Panc1 (cell line): ENCODE results near the gene DPP4.

Experiments used
- CTCF ChIP-seq: fragments of 450-650 bp; IDR thresholded peaks from 2 replicates; pipeline ENCODE4 v1.5.1; 2017; ENCODE audit warnings: mild to moderate bottlenecking
- POLR2AphosphoS5 ChIP-seq: IDR thresholded peaks from 2 replicates; pipeline ENCODE4 v1.6.1; 2012; ENCODE audit warnings: mild to moderate bottlenecking, low read depth, low read length, moderate library complexity
- REST ChIP-seq, 2 experiments: IDR thresholded peaks; 2 replicates each; pipeline ENCODE4 v1.6.1; 2011 to 2012; ENCODE audit warnings: low read depth in 2 of 2, control low read depth in 1 of 2, low read length in 1 of 2, mild to moderate bottlenecking in 1 of 2, moderate library complexity in 1 of 2; ENCODE audit not compliant: insufficient read depth in 1 of 2
- SIN3A ChIP-seq: IDR thresholded peaks from 2 replicates; pipeline ENCODE4 v1.6.1; 2012; ENCODE audit warnings: low read depth, mild to moderate bottlenecking, low read length, moderate library complexity, borderline replicate concordance; ENCODE audit not compliant: insufficient read depth

GRCh38 chr2:162073888-162074631, at the start of gene DPP4:
- TF ChIP-seq CTCF (no peak), SIN3A (no peak), REST (IDR thresholded peaks at IDR 0.05; ENCODE audit: insufficient read depth in 1 of 2, low read depth in 2 of 2, low read length in 1 of 2) (no peak), POLR2AphosphoS5 (no peak)
